Lower lobe of right lung (tissue), 2 donors: ENCODE measurements around the gene ADAMTS17. TPM values are rescaled to one million over a fixed set of nuclear protein-coding genes. Genes with fewer than 3 reads are reported as not detected.

Source experiments
- ATAC-seq, 2 donors: fragments of 200-7000 bp; cut with Tn5 transposase; one replicate each; pipeline ENCODE4 v1.9.1; 2020 to 2022; ENCODE audit warnings: mild to moderate bottlenecking in 2 of 2, moderate library complexity in 2 of 2
- DNase-seq: peaks from one replicate; pipeline ENCODE4 v3.0.0-alpha.2; 2020
- H3K27ac ChIP-seq: fragments of 200-600 bp; one replicate; pipeline ENCODE4 v1.8.0; 2022
- H3K27me3 ChIP-seq: fragments of 200-600 bp; one replicate; pipeline ENCODE4 v1.8.0; 2022; ENCODE audit warnings: low read depth
- H3K36me3 ChIP-seq: fragments of 200-600 bp; one replicate; pipeline ENCODE4 v1.8.0; 2022; ENCODE audit warnings: mild to moderate bottlenecking
- H3K4me1 ChIP-seq: fragments of 200-600 bp; one replicate; pipeline ENCODE4 v1.8.0; 2022
- H3K4me3 ChIP-seq: fragments of 200-600 bp; one replicate; pipeline ENCODE4 v1.8.0; 2022; ENCODE audit warnings: mild to moderate bottlenecking
- H3K9me3 ChIP-seq: fragments of 200-600 bp; one replicate; pipeline ENCODE4 v1.8.0; 2022
- intact Hi-C: fragments of 100-400 bp; cut with DNase I; formaldehyde crosslinking; loops from one replicate; pipeline ENCODE4 v1.11.0; 2022
- total RNA-seq: library from RNA; stranded (reverse); fragmentation: NEBNext Ultra II Directional; extraction: Animal tissue kit (Norgen Biotek cat#: 25700); gene quantifications from one replicate; pipeline ENCODE4 v1.2.1, GENCODE V29; 2021
- TF ChIP-seq, protein P1 (sequence below): fragments of 200-600 bp; IDR thresholded peaks from one replicate; pipeline ENCODE4 v1.8.0; 2022; ENCODE audit warnings: antibody characterized with exemption, mild to moderate bottlenecking
- donor health status: DM: no; HTN: yes; CAD: no; lungs with severe emphysema.

The ADAMTS17 gene
- total RNA-seq, 1 donor from 2014 or later: 3.0 TPM

DNA sequence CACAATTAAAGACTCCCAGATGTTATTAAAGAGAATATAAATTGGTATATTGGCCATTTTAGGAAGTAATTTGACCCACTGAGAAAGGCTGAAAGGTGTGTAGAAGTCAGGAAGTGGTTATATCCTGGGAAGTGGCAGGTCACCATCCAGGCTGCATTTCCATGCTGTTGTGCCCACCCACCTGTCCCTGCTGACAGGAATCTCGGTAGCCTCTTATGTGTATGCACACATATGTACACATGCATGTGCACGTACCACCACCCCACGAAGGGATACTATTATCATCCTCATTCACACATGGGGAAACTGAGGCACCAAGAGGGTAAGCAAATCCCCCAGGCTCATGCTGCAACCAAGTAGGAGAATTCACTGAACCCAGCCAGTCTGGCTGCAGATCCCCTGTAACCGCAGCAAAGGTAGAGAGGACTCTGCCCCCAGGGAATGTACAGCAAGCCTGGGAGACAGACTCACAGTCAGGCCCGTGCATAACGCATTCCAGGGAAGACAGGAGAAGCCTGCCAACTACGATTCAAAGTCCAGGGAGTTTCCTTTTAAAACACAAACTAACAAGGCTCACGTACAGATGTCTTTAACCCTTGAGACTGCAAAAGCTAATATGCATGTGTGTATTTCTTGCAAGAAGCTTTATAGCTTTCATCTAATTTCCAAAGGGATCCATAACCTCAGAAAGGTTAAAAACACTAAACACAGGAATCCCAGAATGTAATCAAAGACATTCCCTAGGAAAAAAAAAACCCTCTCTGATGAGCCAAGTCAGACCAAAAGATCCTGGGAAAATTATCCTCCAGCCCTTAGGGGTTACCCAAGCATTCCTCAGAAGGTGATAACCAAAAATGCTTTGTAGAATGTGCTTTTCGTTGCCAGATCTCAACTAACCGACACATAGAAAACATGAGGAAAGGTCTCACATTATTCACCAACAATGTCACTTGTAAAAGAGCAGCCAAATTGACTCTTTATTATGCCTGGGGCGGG is 129.6 kb downstream of the ADAMTS17 start:
- Histone ChIP-seq H3K4me1 (peaks cover 6% of the 10 kb centered on the region), H3K27me3 (no peaks in the 10 kb centered on the region), H3K27ac (no peak overlapping the region), H3K36me3 (no peaks in the 10 kb centered on the region), H3K4me3 (no peak overlapping the region), H3K9me3 (no peaks in the 10 kb centered on the region)
- TF ChIP-seq, protein P1, sequence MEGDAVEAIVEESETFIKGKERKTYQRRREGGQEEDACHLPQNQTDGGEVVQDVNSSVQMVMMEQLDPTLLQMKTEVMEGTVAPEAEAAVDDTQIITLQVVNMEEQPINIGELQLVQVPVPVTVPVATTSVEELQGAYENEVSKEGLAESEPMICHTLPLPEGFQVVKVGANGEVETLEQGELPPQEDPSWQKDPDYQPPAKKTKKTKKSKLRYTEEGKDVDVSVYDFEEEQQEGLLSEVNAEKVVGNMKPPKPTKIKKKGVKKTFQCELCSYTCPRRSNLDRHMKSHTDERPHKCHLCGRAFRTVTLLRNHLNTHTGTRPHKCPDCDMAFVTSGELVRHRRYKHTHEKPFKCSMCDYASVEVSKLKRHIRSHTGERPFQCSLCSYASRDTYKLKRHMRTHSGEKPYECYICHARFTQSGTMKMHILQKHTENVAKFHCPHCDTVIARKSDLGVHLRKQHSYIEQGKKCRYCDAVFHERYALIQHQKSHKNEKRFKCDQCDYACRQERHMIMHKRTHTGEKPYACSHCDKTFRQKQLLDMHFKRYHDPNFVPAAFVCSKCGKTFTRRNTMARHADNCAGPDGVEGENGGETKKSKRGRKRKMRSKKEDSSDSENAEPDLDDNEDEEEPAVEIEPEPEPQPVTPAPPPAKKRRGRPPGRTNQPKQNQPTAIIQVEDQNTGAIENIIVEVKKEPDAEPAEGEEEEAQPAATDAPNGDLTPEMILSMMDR: no peak
- DNase-seq: no peak
- no peak for ATAC-seq
- intact Hi-C loops: no loop called here

DNA sequence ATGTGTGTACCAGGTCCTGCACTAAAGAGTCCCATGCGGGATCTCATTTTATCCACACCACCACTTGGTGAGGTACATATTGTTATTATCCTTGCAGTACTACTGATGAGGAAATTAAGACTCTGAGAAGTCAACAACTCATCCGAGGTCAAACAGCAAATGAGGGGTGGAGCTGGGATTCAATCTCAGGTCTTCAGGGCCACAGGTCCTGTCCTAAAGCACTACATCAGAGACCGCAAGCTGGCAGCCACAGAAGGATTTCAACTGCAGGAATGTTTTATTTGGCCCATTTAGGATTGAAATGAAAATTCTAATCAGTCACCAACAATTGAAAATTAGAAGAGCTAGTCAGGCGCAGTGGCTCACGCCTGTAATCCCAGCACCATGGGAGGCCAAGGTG is 131.4 kb downstream of the ADAMTS17 start:
- Histone ChIP-seq H3K4me3 (no peak overlapping the region), H3K9me3 (no peaks in the 10 kb centered on the region), H3K27me3 (no peaks in the 10 kb centered on the region), H3K4me1 (no peaks in the 10 kb centered on the region), H3K36me3 (no peaks in the 10 kb centered on the region), H3K27ac (no peak overlapping the region)
- intact Hi-C loops: no loop called here
- ATAC-seq: no peak
- DNase-seq: no peak
- TF ChIP-seq, protein P1: no peak

DNA sequence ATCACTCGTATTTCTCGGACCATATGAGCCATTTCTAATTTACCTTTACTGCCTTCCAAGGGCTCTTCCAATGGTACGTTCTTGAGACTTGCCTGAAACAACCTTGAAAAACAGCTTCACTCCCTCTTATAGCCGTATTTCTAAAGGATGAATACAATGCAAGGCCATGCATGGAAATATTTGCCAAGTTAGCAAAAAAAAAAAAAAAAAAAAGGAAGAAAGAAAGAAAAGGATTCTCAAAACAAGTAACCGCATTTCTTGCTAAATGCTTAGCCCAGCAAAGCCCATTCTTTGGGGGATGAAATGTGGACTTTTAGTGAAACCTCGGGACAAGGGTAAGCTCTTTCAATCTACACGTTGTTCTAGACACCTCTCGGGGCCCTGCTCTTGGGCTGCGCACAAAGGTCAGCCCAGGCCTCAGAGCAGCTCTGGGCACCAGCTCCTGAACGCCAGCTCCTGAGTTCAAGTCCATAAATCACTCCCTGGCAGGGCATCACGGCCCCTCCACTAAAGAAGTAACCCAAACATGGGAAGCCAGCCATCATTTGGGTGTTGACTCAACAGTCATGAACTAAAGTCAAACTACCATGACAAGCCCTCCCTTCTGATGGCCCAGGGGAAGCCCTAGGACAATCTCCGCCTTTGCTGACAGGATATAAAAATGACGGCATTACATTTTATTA is 132.7 kb downstream of the ADAMTS17 start:
- no peak overlapping the region for H3K4me3 ChIP-seq
- intact Hi-C loops: no loop called here
- H3K4me1 ChIP-seq: no peaks in the 10 kb centered on the region
- no peak overlapping the region for H3K27ac ChIP-seq
- TF ChIP-seq, protein P1: no peak
- DNase-seq (no peak), ATAC-seq (no peak)
- no peaks in the 10 kb centered on the region for H3K27me3 ChIP-seq
- H3K9me3 ChIP-seq: no peaks in the 10 kb centered on the region
- H3K36me3 ChIP-seq: no peaks in the 10 kb centered on the region

GRCh38 chr15:100207053-100207452 is 134.7 kb downstream of the ADAMTS17 start:
- ATAC-seq: no peak
- intact Hi-C loops: no loop called here
- Histone ChIP-seq H3K4me1 (no peaks in the 10 kb centered on the region), H3K27ac (no peak overlapping the region), H3K9me3 (no peaks in the 10 kb centered on the region), H3K4me3 (no peak overlapping the region), H3K27me3 (no peaks in the 10 kb centered on the region), H3K36me3 (no peaks in the 10 kb centered on the region)
- no peak for DNase-seq
- TF ChIP-seq, protein P1: no peak

DNA sequence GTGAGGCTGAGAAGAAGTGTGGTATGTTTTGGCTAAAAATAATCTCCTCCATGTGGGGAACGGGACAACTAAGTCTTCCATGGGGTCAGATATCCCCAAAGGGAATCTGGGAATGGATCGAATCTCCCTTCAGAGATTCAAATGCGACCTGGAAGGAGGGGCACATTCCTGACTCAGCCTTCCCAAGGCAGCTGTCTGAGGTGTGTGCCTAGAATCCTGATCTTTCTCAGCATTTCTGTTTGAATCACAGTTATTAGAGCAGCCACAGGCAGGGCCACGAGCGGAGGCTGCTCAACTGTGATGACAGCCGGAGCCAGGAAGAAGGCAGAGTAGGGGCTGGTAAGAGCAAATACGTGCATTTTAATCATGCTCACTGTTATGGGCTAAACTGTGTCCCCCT is 135.1 kb downstream of the ADAMTS17 start:
- H3K4me3 ChIP-seq: no peak overlapping the region
- DNase-seq: no peak
- TF ChIP-seq, protein P1: no peak
- H3K4me1 ChIP-seq: no peaks in the 10 kb centered on the region
- no peak for ATAC-seq
- intact Hi-C loops: no loop called here
- H3K9me3 ChIP-seq: no peaks in the 10 kb centered on the region
- no peaks in the 10 kb centered on the region for H3K36me3 ChIP-seq
- H3K27me3 ChIP-seq: no peaks in the 10 kb centered on the region
- H3K27ac ChIP-seq: no peak overlapping the region
